SU-DHL-6 (cell line): ENCODE measurements around the gene PLXNC1.

Experiments
- EZH2phosphoT487 ChIP-seq: fragments of 200-600 bp; sonication (generic), shearing (Covaris generic); conservative IDR thresholded peaks from 2 replicates; pipeline ENCODE4 v1.6.1; 2018; ENCODE audit warnings: mild to moderate bottlenecking, antibody characterized with exemption, low read length, moderate library complexity, mixed read lengths
- TF ChIP-seq, protein P1 (sequence below): fragments of 200-600 bp; sonication (generic); IDR thresholded peaks from one replicate; pipeline ENCODE4 v1.5.1; 2017; ENCODE audit warnings: antibody characterized with exemption, mild to moderate bottlenecking, low read length, moderate library complexity; ENCODE audit not compliant: insufficient read depth, poor library complexity, severe bottlenecking

DNA sequence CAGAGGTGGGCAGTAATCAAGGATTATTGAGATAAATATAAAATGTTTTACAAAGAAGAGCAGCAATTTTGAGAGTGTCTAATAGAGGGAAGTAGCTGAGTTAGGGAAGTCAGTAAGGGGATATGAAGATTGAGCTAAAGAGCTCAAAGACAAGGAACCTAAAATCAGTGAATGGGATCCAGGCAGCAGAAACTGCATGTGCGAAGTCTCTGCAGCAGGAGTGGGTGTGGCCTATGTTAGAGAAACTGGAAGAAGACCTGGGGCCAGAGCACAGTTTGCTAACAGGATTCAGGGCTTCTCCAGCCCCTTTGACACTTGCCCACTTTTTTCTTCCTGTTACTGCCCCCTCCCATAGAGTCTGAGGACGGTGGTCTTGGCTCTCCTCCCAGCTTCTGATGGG is 36.3 kb upstream of the PLXNC1 start:
- TF ChIP-seq, protein P1, sequence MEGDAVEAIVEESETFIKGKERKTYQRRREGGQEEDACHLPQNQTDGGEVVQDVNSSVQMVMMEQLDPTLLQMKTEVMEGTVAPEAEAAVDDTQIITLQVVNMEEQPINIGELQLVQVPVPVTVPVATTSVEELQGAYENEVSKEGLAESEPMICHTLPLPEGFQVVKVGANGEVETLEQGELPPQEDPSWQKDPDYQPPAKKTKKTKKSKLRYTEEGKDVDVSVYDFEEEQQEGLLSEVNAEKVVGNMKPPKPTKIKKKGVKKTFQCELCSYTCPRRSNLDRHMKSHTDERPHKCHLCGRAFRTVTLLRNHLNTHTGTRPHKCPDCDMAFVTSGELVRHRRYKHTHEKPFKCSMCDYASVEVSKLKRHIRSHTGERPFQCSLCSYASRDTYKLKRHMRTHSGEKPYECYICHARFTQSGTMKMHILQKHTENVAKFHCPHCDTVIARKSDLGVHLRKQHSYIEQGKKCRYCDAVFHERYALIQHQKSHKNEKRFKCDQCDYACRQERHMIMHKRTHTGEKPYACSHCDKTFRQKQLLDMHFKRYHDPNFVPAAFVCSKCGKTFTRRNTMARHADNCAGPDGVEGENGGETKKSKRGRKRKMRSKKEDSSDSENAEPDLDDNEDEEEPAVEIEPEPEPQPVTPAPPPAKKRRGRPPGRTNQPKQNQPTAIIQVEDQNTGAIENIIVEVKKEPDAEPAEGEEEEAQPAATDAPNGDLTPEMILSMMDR = no peak
- TF ChIP-seq EZH2phosphoT487 = no peak
